NOMO-1 treated with DMSO at 0.1 percent for 48 hours (cell line): Measurements from ENCODE around the gene KCNIP4.

Experiments
- DNase-seq: peaks from one replicate; lab custom pipeline; 2025; ENCODE audit not compliant: unreplicated experiment; lab: John Stamatoyannopoulos, UW

Gene KCNIP4

GRCh38 chr4:20890761-20891160, 1057.8 kb downstream of the KCNIP4 start:
- no peak for DNase-seq

DNA sequence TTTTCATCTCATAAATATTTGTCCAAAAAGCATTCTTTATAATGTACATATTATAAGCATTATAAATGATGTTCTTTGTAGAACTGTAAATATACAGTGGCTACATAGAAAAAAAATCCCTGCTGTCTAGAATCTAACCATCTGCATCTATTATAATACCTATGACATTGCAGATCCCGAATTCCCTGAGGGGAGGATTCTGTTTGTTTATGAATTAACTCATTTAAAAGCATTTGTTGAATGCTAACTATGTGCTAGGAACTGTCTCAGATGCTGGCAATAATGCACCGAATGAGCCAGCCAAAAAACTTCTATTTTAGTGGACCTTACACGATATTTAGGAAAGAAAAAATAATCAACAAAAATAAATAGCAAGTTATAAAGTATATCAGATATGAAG, 1058.7 kb downstream of the KCNIP4 start:
- no peak for DNase-seq

- no peak for DNase-seq
Observed at GRCh38 chr4:20883677-20884076, 1064.9 kb downstream of the KCNIP4 start.

- no peak for DNase-seq
Observed at GRCh38 chr4:20883231-20883630, 1065.3 kb downstream of the KCNIP4 start.

DNA sequence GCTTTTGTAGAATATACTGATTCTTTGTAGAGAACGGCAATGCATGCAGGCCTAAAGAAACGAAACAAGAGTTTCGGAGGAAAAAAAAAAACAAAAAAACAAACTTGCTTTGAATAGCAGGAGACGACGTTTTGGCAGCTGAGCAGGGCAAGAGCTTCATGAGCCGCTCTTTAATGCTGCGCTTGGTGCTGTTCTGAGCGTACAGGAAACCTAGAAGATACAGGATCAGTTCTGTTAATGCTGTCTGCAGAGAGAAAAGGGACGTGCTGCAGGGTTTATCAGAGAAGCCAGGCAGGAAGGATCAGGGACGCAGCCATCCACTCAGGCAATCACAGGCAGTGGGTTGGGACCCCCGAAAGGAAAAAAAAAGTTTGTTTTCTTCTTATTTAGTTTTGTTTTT, 1066.1 kb downstream of the KCNIP4 start:
- no peak for DNase-seq

DNA sequence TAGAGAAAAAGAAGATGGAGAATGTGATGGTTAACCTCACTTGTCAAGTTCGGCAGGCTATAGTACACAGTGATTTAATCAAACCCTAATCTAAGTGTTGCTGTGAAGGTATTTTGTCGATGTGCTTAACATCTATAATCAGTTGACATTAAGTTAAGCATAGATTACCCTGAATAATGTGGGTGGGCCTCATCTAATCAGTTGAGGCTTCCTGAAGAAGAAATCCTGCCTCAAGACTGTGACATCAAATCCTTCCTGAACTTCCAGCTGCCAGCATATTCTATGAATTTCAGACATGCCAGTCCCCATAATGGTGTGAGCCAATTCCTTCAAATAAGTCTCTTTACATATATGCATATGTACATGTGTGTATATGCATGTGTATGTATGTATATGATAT, 1066.9 kb downstream of the KCNIP4 start:
- no peak for DNase-seq

DNA sequence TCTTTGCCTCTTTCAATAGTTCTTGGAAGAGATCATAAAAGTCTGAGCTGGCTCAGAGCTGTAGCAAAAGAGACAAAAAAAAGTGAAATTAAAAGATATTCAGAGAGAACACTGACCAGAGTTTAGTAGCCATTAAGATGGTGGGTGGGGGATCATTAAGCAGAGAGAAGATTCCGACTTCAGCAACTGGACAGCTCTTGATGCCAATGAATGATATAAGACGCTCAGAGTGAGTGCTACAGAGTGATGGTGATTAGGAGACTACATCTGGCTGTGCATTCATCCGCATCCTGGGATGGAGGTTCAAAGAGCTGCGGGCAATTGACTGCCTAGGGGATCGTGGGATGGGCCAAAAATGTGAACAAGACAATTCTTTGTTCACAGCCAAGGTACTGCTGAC, 1069.8 kb downstream of the KCNIP4 start:
- DNase-seq: no peak

- no peak for DNase-seq
Observed at GRCh38 chr4:20870436-20870835, 1078.1 kb downstream of the KCNIP4 start.

DNA sequence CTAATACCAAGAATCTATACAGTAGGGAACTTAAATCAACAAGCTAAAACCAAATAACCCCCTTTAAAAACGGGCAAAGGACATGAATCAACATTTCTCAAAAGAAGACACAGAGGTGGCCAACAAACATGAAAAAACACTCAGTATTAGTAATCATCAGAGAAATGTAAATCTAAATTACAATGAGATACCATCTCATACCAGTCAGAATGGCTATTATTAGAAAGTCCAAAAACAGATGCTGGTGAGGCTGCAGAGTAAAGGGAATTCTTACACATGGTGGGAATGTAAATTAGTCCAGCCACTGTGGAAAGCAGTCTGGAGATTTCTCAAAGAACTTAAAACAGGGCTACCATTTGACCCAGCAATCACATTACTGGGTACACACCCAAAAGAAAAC, 1080.5 kb downstream of the KCNIP4 start:
- no peak for DNase-seq

DNA sequence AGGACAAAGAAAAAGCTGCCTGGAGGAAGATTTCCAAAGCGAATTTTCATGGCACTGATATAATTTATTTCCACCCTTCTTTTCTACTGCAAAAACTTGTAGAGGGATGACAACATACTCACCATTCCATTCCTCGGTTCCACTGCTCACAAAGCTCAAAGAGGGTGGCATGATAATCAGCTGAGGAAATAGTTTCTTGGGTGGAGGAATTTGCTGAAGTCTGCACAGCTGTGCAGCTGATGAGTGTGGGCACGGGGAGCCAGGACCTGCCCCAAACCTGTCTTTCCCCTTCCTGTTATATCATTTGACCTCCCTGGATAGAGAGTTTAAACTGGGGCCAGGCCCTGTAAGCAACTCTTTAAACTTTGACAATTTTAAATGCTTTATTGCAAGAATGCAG, 1087.7 kb downstream of the KCNIP4 start:
- no peak for DNase-seq

DNA sequence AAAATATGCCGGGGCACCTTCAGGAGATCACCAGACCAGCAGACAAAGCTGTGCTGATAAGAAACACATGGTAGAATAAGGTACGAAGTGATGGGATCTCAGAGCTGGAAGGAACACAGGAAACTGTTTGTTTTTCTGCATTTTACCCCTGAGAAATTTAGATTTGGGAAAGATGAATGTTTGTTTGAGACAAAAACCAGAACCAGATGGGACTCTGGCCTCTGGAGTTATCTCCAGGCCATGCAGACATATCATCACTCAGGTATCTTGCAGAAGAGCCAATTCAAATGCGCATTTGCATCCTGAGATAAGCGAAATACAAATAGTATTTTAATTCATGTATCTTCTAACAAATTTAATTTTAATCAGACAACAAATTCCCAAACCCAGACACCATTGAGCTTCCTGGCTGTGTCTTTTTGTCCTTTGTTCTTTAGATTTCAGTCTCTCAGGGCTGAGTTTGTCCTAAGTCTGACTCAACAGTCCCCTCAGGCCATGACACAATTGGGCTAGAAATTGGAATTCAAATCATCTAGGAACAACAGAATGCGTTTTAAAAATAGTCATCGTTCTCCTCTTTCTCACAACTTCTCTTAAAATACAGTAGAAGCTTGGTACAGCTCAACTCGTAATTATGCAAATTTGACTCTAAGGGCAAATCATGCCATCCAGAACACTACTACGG, 1089.3 kb downstream of the KCNIP4 start:
- DNase-seq: no peak

DNA sequence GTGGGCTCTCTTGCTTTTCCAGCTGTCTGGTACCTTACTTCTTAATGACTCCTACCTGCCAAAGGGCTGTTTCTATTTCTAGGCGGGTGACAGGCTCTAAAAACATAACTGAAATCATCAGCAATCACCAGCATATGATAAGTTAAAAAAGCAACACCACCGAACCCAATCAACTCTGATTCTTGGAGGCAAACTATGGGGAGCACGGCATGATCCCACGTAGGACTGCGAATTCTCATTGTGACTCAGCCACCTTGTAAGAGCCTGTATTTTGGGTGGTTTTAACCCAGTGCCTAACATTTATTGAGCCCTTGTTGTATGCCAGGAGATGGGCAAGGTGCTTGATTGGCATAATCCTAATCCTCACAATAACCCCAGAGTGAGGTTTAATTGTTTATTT, 1091.5 kb downstream of the KCNIP4 start:
- DNase-seq: no peak

GRCh38 chr4:20847124-20847747, 1101.3 kb downstream of the KCNIP4 start:
- no peak for DNase-seq

DNA sequence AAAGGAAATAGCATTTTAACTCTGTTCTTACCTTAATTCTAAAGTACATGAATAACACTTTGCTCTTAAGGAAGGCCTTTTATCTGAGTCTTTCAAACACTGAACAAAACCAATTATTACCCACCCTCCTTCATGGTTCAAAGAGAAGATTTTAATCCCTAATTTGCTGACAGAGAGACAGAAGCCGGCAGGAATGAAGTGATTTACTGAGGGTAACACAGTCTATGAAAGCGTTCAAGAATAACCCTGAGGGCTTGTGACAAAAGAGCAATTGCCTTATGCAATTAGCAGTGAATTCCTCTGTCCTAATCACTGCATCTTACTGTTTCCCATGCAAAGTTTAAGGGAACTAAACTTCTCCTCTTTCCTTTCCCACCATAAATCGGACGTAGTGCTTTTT, 1104.3 kb downstream of the KCNIP4 start:
- no peak for DNase-seq

- no peak for DNase-seq
Observed at GRCh38 chr4:20840648-20841190, 1107.9 kb downstream of the KCNIP4 start.

- no peak for DNase-seq
Observed at GRCh38 chr4:20839957-20840356, 1108.6 kb downstream of the KCNIP4 start.

DNA sequence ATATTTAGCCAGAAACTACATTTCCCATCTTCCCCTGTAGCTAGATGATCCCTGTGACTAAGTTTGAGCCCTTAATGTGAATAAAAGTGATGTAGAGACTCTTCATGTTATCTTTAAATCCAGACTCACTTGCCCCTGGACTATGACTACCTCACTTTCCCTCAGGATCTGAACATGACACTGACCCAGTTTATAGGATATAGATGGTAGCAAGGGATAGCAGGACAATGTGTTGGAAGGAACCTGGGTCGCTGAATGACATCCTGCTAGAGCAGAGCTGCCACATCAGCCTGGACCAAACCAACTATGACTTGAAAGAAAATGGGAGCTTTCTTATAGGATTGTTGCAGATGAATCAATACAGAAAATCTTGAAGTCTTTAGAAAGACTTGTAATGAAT, 1110.1 kb downstream of the KCNIP4 start:
- DNase-seq: no peak

DNA sequence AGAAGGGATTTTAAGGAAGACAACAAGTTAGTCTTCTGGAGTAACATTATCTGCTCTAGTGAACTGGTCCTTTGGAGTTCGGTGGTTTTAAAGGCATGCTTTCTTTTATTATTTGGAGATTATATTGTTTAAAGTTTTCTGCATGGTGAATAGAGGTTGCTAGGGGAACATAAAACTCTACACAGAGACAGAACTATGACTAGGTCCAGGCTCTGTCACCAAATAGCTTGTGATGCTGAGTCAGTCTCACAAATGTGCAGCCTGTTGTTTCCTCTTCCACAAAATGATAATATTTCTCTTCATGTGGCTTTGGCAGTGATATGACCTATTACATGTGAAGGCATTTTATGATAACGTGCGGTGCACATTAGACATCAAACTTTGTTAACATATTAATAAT, 1115.7 kb downstream of the KCNIP4 start:
- DNase-seq: no peak

- DNase-seq: no peak
Observed at GRCh38 chr4:20831746-20832145, 1116.8 kb downstream of the KCNIP4 start.

DNA sequence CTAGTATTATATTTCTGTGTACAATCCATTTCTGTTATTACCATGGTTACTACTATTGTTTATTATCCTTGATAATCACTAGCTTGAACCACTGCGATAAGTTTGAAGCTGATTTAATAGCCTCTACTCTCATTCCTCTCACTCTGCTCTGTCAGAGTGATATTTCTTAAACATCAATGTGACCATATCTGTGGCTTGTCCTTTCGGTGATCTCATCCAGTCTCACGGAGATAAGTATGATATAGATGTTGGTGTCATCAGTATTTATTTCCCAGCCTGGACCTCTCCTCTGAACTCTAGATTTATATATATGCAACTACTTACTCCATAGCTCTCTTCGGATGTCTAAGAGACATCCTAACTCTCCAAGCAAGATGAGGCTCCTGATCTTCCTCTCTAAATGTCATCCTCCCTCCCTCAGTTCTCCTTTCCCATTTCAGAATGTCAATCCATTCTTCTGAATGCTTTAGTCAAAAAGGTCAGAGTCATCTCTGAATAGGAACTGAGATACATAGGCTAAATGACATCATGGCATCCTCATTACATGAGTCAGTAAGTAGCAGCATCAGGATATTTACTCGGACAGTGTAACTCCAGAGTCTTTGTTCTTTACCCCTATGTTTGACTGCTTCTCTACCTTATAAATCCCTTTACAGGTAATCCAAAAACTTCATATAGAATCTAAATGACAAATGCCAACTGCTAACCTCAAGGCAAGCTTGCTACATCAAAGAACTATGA, 1118.8 kb downstream of the KCNIP4 start:
- DNase-seq: no peak

DNA sequence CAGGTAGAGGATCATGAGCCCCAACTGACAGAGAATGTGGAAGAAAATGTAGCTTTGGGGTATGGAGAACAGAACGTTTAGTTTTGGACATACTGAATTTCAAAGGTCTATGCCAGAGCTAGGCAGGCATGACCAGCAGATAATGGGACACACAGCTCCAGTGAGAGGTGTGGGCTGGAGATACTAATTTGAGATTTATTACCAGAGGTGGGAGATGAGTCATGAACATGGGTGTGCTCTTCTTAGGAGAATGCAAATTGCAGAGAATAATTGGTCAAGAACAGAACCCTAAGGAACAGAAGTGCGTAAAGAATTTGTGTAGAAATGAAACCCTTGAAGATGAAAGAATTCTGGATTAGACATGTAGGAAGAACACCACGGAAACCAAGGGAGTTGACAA, 1123.1 kb downstream of the KCNIP4 start:
- no peak for DNase-seq

- no peak for DNase-seq
Observed at GRCh38 chr4:20816287-20816686, 1132.3 kb downstream of the KCNIP4 start.
